Calu3 (cell line): ENCODE results near the gene CPTP. TPM values are rescaled to one million over a fixed set of nuclear protein-coding genes. Genes with fewer than 3 reads are reported as not detected.

ENCODE experiments used
- BruUV-seq: library from RNA; stranded (reverse); fragments of 400-500 nt; replicated peaks from 2 replicates; lab custom pipeline; 2021; lab: Mats Ljungman, UMichigan
- CTCF ChIA-PET: fragments of 300-600 bp; sonication (Branson Sonifier 250); formaldehyde crosslinking; loops from one replicate; lab custom pipeline; 2022; ENCODE audit warnings: antibody characterized with exemption; lab: Charles Lee
- DNase-seq: peaks from one replicate; pipeline ENCODE4 v3.0.0; 2022
- H3K27ac Mint-ChIP-seq: one replicate; pipeline ENCODE4 v1.8.0; 2022; ENCODE audit warnings: mixed read lengths; ENCODE audit not compliant: unreplicated experiment
- H3K27me3 Mint-ChIP-seq: one replicate; pipeline ENCODE4 v1.8.0; 2022; ENCODE audit warnings: mixed read lengths; ENCODE audit not compliant: unreplicated experiment
- H3K36me3 Mint-ChIP-seq: one replicate; pipeline ENCODE4 v1.8.0; 2022; ENCODE audit warnings: mild to moderate bottlenecking, moderate library complexity, mixed read lengths; ENCODE audit not compliant: insufficient read depth, unreplicated experiment
- H3K4me1 Mint-ChIP-seq: one replicate; pipeline ENCODE4 v1.8.0; 2022; ENCODE audit warnings: mild to moderate bottlenecking, low read depth, mixed read lengths; ENCODE audit not compliant: unreplicated experiment
- H3K4me3 Mint-ChIP-seq: one replicate; pipeline ENCODE4 v1.8.0; 2022; ENCODE audit warnings: mild to moderate bottlenecking, low read depth, moderate library complexity, mixed read lengths; ENCODE audit not compliant: unreplicated experiment
- H3K9me3 Mint-ChIP-seq: one replicate; pipeline ENCODE4 v1.8.0; 2022; ENCODE audit warnings: low read depth, mixed read lengths; ENCODE audit not compliant: unreplicated experiment
- CTCF ChIP-seq: fragments of 200-600 bp; IDR thresholded peaks from one replicate; pipeline ENCODE4 v1.8.0; 2022; ENCODE audit warnings: antibody characterized with exemption; ENCODE audit not compliant: unreplicated experiment
- intact Hi-C: fragments of 100-400 bp; cut with micrococcal nuclease; formaldehyde crosslinking; loops from one replicate; pipeline ENCODE4 v1.10.0; 2022; ENCODE audit not compliant: unreplicated experiment
- total RNA-seq: library from RNA; stranded (reverse); gene quantifications from 2 replicates; pipeline ENCODE4 v1.2.3, GENCODE V29; 2022

The CPTP gene
- total RNA-seq, 1 experiment from 2014 or later = 20.1 TPM

- Mint-ChIP-seq H3K27ac (peak overlapping the region; percentile 42), H3K4me1 (peaks cover 19% of the 10 kb centered on the region), H3K4me3 (peak overlapping the region; percentile 84)
Observed at GRCh38 chr1:1326075-1326605, 1.5 kb downstream of the CPTP start.

GRCh38 chr1:1327291-1327690, 2.7 kb downstream of the CPTP start:
- Mint-ChIP-seq H3K9me3 (no peaks in the 10 kb centered on the region), H3K36me3 (peaks cover 82% of the 10 kb centered on the region), H3K4me1 (peaks cover 17% of the 10 kb centered on the region), H3K27me3 (no peaks in the 10 kb centered on the region), H3K4me3 (no peak overlapping the region), H3K27ac (no peak overlapping the region)
- intact Hi-C loops = no loop called here
- BruUV-seq = no TSS peak
- DNase-seq = no peak
- CTCF ChIA-PET = interaction anchor here (0.6 kb wide), 1 partner anchor 48 kb away, joined by 3 read pairs; no protein-coding TSS in a partner anchor
- no peak for TF ChIP-seq CTCF

More at GRCh38 chr1:1326075-1326605, 1.5 kb downstream of the CPTP start:
- no peak for DNase-seq
- no TSS peak for BruUV-seq
- Mint-ChIP-seq H3K27me3 (no peaks in the 10 kb centered on the region), H3K36me3 (peaks cover 84% of the 10 kb centered on the region), H3K9me3 (no peaks in the 10 kb centered on the region)
- intact Hi-C loops = no loop called here
- CTCF ChIA-PET = no interaction called here
- no peak for TF ChIP-seq CTCF

DNA sequence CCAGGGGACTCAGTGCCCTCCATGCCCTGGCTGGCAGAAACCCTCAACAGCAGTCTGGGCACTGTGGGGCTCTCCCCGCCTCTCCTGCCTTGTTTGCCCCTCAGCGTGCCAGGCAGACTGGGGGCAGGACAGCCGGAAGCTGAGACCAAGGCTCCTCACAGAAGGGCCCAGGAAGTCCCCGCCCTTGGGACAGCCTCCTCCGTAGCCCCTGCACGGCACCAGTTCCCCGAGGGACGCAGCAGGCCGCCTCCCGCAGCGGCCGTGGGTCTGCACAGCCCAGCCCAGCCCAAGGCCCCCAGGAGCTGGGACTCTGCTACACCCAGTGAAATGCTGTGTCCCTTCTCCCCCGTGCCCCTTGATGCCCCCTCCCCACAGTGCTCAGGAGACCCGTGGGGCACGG, 3.7 kb downstream of the CPTP start:
- no peak overlapping the region for H3K4me3 Mint-ChIP-seq
- no peak overlapping the region for H3K27ac Mint-ChIP-seq
- CTCF ChIA-PET = no interaction called here
- BruUV-seq = no TSS peak
- peaks cover 7% of the 10 kb centered on the region for H3K4me1 Mint-ChIP-seq
- no peaks in the 10 kb centered on the region for H3K27me3 Mint-ChIP-seq
- H3K9me3 Mint-ChIP-seq = no peaks in the 10 kb centered on the region
- intact Hi-C loops = no loop called here
- no peak for TF ChIP-seq CTCF
- H3K36me3 Mint-ChIP-seq = peaks cover 84% of the 10 kb centered on the region
- no peak for DNase-seq

- DNase-seq = no peak
- no TSS peak for BruUV-seq
- Mint-ChIP-seq H3K27me3 (no peaks in the 10 kb centered on the region), H3K27ac (peak overlapping the region; percentile 67), H3K36me3 (peaks cover 84% of the 10 kb centered on the region), H3K4me3 (no peak overlapping the region), H3K4me1 (no peaks in the 10 kb centered on the region), H3K9me3 (no peaks in the 10 kb centered on the region)
- TF ChIP-seq CTCF = no peak
- intact Hi-C loops = no loop called here
- CTCF ChIA-PET = no interaction called here
Observed at GRCh38 chr1:1329304-1330210, 5.0 kb downstream of the CPTP start.
